Endothelial cell of umbilical vein (primary cell): Measurements from ENCODE around the gene NPPB. TPM values are rescaled to one million over a fixed set of nuclear protein-coding genes. Genes with fewer than 3 reads are reported as not detected.

Experiments
- BruUV-seq: library from RNA; stranded (reverse); fragments of 400-500 nt; replicated peaks from 2 replicates; lab custom pipeline; 2021; lab: Mats Ljungman, UMichigan
- CTCF ChIA-PET: fragments of 300-600, 350-600 bp; sonication (Branson Sonifier 250); formaldehyde crosslinking; loops from one replicate; lab custom pipeline; 2021; ENCODE audit warnings: antibody characterized with exemption, inconsistent platforms; lab: Charles Lee
- POLR2A ChIA-PET: fragments of 300-600, 350-600 bp; sonication (Branson Sonifier 250); formaldehyde crosslinking; loops from one replicate; lab custom pipeline; 2021; ENCODE audit warnings: antibody characterized with exemption, inconsistent platforms; lab: Charles Lee
- DNase-seq: peaks from one replicate; pipeline ENCODE4 v3.0.0-alpha.2; 2011; ENCODE audit warnings: low read depth, low spot score
- FAIRE-seq: peaks from 2 replicates; lab custom pipeline; 2011; peaks lifted over from hg19 to GRCh38; lab: Jason Lieb, UNC
- H2AFZ ChIP-seq: 2 replicates; pipeline ENCODE4 v1.6.0; 2012; ENCODE audit warnings: low read depth, low read length, control low read depth, inconsistent platforms
- H3K27ac ChIP-seq: 2 replicates; pipeline ENCODE4 v1.5.1; 2011; ENCODE audit warnings: low read depth, mild to moderate bottlenecking, control low read depth, low read length, moderate library complexity; ENCODE audit not compliant: insufficient read depth
- H3K27me3 ChIP-seq, 2 experiments: 2 replicates each; pipeline versions ENCODE4 v1.6.0 to v1.6.1; 2011; ENCODE audit warnings: low read length in 2 of 2, mixed read lengths in 1 of 2; ENCODE audit not compliant: control insufficient read depth in 2 of 2, insufficient read depth in 2 of 2
- H3K36me3 ChIP-seq, 2 experiments: 2 replicates in 1 of 2; 3 replicates in 1 of 2; pipeline ENCODE4 v1.5.1; 2011; ENCODE audit warnings: low read length in 2 of 2, mild to moderate bottlenecking in 1 of 2, moderate library complexity in 1 of 2; ENCODE audit not compliant: control insufficient read depth in 2 of 2, insufficient read depth in 2 of 2; ENCODE audit errors: extremely low read depth in 1 of 2
- H3K4me1 ChIP-seq: 3 replicates; pipeline ENCODE4 v1.5.1; 2011; ENCODE audit warnings: mild to moderate bottlenecking, low read length; ENCODE audit not compliant: control insufficient read depth, insufficient read depth; ENCODE audit errors: extremely low read depth
- H3K4me2 ChIP-seq: 2 replicates; pipeline ENCODE4 v1.6.1; 2011; ENCODE audit warnings: low read length, control low read depth, mixed read lengths; ENCODE audit not compliant: insufficient read depth
- H3K4me3 ChIP-seq, 3 experiments: fragments of 200-600 bp in 1 of 3; sonication (generic), shearing (Covaris generic) in 1 of 3; replicated peaks in 1 of 3; 2 replicates each; pipeline ENCODE4 v1.5.1; 2011 to 2016; ENCODE audit warnings: control low read depth in 3 of 3, low read length in 3 of 3, mild to moderate bottlenecking in 2 of 3, inconsistent platforms in 1 of 3, low read depth in 1 of 3, moderate library complexity in 1 of 3; ENCODE audit not compliant: insufficient read depth in 1 of 3
- H3K79me2 ChIP-seq: 2 replicates; pipeline ENCODE4 v1.6.0; 2012; ENCODE audit warnings: low read length, inconsistent platforms; ENCODE audit not compliant: control insufficient read depth, insufficient read depth
- H3K9ac ChIP-seq: replicated peaks from 2 replicates; pipeline ENCODE3; 2011; ENCODE audit warnings: low read length, control low read depth; ENCODE audit not compliant: insufficient read depth; ENCODE audit errors: extremely low read depth
- H3K9me1 ChIP-seq: replicated peaks from 3 replicates; pipeline ENCODE4 v1.6.0; 2011; ENCODE audit warnings: mild to moderate bottlenecking, low read length; ENCODE audit not compliant: control insufficient read depth, insufficient read depth; ENCODE audit errors: extremely low read depth
- H3K9me3 ChIP-seq: replicated peaks from 2 replicates; pipeline ENCODE4 v1.5.1; 2012; ENCODE audit warnings: low read length, inconsistent platforms; ENCODE audit not compliant: control insufficient read depth, insufficient read depth
- H4K20me1 ChIP-seq: replicated peaks from 2 replicates; pipeline ENCODE3; 2011; ENCODE audit warnings: mild to moderate bottlenecking, low read length; ENCODE audit not compliant: control insufficient read depth, insufficient read depth; ENCODE audit errors: extremely low read depth
- EZH2 ChIP-seq: IDR thresholded peaks from 2 replicates; pipeline ENCODE4 v1.6.1; 2012; ENCODE audit warnings: borderline replicate concordance, low read depth, mild to moderate bottlenecking, moderate library complexity, low read length, inconsistent platforms; ENCODE audit not compliant: severe bottlenecking
- FOS ChIP-seq: IDR thresholded peaks from 2 replicates; pipeline ENCODE4 v1.6.1; 2011; ENCODE audit warnings: mild to moderate bottlenecking, low read length, moderate library complexity, borderline replicate concordance; ENCODE audit not compliant: insufficient read depth
- GATA2 ChIP-seq: IDR thresholded peaks from 2 replicates; pipeline ENCODE4 v1.7.0; 2011; ENCODE audit warnings: low read depth, mild to moderate bottlenecking, moderate library complexity, mixed read lengths, low read length; ENCODE audit not compliant: insufficient read length, insufficient read depth
- JUN ChIP-seq: IDR thresholded peaks from 2 replicates; pipeline ENCODE4 v1.6.1; 2011; ENCODE audit warnings: borderline replicate concordance, low read depth; ENCODE audit not compliant: insufficient read length, insufficient read depth
- MYC ChIP-seq: IDR thresholded peaks from one replicate; pipeline ENCODE4 v1.6.1; 2011; ENCODE audit warnings: mild to moderate bottlenecking, low read depth, low read length
- POLR2A ChIP-seq: IDR thresholded peaks from 2 replicates; pipeline ENCODE4 v1.6.1; 2012; ENCODE audit warnings: low read depth, mild to moderate bottlenecking, control low read depth, low read length
- POLR2AphosphoS5 ChIP-seq: IDR thresholded peaks from 2 replicates; pipeline ENCODE4 v1.6.1; 2012; ENCODE audit warnings: low read depth, mild to moderate bottlenecking, control low read depth, low read length, moderate library complexity; ENCODE audit not compliant: insufficient read depth
- dilution Hi-C: fragments of 300-500 bp; cut with MboI; formaldehyde crosslinking; loops from one replicate; pipeline ENCODE4 v1.15.0; 2019; ENCODE audit warnings: low sequenced_read_pairs; ENCODE audit not compliant: extremely low pct_ligation_motif_present
- intact Hi-C: fragments of 100-400 bp; cut with micrococcal nuclease; formaldehyde crosslinking; loops from one replicate; pipeline ENCODE4 v1.10.0; 2022
- polyA plus RNA-seq, 4 experiments: library from polyadenylated mRNA; depleted of rRNA in 3 of 4; stranded (reverse) in 3 of 4; unstranded in 1 of 4; fragments of >200 nt; gene quantifications; 2 replicates each; pipeline versions ENCODE4 v1.2.1 to v1.2.3, GENCODE V29; 2011 to 2012; ENCODE audit warnings: missing spikeins in 1 of 4
- total RNA-seq: library from RNA; stranded (reverse); gene quantifications from 2 replicates; pipeline ENCODE4 v1.2.3, GENCODE V29; 2021
- TF ChIP-seq, protein P1 (sequence below), 2 donors: IDR thresholded peaks; 1 replicate in 1 of 2; 2 replicates in 1 of 2; pipeline ENCODE4 v1.5.1; 2011; ENCODE audit warnings: low read length in 2 of 2, mild to moderate bottlenecking in 2 of 2, moderate library complexity in 2 of 2, control low read depth in 1 of 2, inconsistent platforms in 1 of 2, low read depth in 1 of 2; ENCODE audit not compliant: insufficient read depth in 1 of 2; ENCODE audit errors: extremely low read depth in 1 of 2
- TF ChIP-seq, protein P2 (sequence below): IDR thresholded peaks from 2 replicates; pipeline ENCODE4 v1.6.1; 2011; ENCODE audit not compliant: insufficient read depth, insufficient read length

The NPPB gene
- total and polyA plus RNA-seq, 2 donors (not counting 3 experiments of a cell fraction or from before 2014, with no cell fraction given) = not detected

DNA sequence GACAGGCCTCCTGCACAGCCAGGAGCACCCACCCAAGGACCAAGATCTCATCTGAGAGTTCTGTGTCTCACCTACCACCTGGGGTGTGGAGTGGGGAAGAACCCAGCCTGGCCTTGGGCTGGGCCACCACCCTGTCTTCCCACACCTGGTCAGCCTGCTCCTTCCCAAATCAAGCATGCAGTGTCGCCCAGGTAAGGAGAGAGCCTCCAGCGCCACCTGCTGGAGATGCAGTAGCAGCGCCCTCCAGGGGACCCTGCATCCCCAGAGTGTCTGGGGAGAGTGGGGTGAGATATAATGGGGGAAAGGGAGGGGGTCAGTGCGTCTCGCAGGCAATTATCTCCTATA is 35.1 kb upstream of the NPPB start:
- intact Hi-C loops = loop anchor here (1.0 to 2.0 kb wide), 3 partner anchors 29 to 243 kb away; no protein-coding TSS in a partner anchor
- no TSS peak for BruUV-seq
- H3K4me1 ChIP-seq = no peaks in the 10 kb centered on the region
- dilution Hi-C loops = no loop called here
- no peak overlapping the region for H3K4me3 ChIP-seq
- FAIRE-seq (no peak), DNase-seq (peak; percentile 38)
- H2AFZ ChIP-seq = no peak overlapping the region
- ChIA-PET CTCF (interaction anchor here (1.6 to 3.9 kb wide), 2 partner anchors 16 to 55 kb away, joined by 3 to 42 read pairs; no protein-coding TSS in a partner anchor), POLR2A (no interaction called here)
- peaks cover 7 to 9% of the 10 kb centered on the region in 2 experiments for H3K27me3 ChIP-seq
- H3K4me2 ChIP-seq = no peak overlapping the region
- H3K9me1 ChIP-seq = no peaks in the 10 kb centered on the region
- no peak overlapping the region for H3K9ac ChIP-seq
- no peaks in the 10 kb centered on the region for H3K9me3 ChIP-seq
- no peak overlapping the region for H3K27ac ChIP-seq
- no peaks in the 10 kb centered on the region for H3K36me3 ChIP-seq
- no peaks in the 10 kb centered on the region for H4K20me1 ChIP-seq
- TF ChIP-seq POLR2A = no peak
- TF ChIP-seq, protein P1, sequence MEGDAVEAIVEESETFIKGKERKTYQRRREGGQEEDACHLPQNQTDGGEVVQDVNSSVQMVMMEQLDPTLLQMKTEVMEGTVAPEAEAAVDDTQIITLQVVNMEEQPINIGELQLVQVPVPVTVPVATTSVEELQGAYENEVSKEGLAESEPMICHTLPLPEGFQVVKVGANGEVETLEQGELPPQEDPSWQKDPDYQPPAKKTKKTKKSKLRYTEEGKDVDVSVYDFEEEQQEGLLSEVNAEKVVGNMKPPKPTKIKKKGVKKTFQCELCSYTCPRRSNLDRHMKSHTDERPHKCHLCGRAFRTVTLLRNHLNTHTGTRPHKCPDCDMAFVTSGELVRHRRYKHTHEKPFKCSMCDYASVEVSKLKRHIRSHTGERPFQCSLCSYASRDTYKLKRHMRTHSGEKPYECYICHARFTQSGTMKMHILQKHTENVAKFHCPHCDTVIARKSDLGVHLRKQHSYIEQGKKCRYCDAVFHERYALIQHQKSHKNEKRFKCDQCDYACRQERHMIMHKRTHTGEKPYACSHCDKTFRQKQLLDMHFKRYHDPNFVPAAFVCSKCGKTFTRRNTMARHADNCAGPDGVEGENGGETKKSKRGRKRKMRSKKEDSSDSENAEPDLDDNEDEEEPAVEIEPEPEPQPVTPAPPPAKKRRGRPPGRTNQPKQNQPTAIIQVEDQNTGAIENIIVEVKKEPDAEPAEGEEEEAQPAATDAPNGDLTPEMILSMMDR (IDR thresholded peaks at IDR 0.05; ENCODE audit: extremely low read depth in 1 of 2, insufficient read depth in 1 of 2, low read depth in 1 of 2, low read length in 2 of 2) = peak; percentile 88 to 95
- H3K79me2 ChIP-seq = no peaks in the 10 kb centered on the region

DNA sequence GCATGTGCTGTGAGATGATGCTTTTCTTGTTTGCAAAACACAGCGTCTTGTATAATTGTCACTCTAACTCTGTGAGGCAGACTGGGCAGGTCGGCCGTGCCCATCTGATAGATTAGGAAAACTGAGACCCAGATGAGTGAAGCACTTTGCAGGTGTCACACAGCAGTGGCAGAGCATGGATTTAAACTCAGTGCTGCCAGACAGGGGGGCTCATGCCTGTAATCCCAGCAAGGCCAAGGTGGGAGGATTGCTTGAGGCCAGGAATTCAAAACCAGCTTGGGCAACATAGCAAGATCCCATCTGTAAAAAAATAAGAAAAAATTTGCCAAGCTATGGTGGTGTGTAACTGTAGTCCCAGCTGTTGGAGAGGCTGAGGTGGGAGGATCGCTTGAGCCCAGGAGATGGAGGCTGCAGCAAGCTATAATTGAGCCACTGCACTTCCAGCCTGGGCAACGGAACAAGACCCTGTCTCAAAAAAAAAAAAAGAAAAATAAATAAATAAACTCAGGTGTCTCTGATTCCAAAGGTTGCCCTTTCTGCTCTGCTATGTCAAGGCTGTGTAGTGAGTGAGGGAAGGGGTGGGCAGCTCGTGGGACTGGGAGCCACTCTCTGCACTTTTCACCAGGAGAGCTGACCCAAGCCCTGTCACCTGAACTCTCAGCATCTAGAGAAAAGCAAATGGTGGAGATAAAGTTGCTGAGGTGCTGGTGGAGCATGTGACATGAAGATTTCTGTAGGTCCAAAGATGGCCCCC is 32.9 kb upstream of the NPPB start:
- intact Hi-C loops = no loop called here
- POLR2A ChIA-PET = interaction anchor here (0.9 kb wide), 1 partner anchor 16 kb away, joined by 4 read pairs; no protein-coding TSS in a partner anchor

More for the DNA sequence above, 32.9 kb upstream of the NPPB start:
- H3K36me3 ChIP-seq = no peaks in the 10 kb centered on the region
- H3K4me2 ChIP-seq = no peak overlapping the region
- H3K4me1 ChIP-seq = no peaks in the 10 kb centered on the region
- CTCF ChIA-PET = interaction anchor here (1.1 to 3.9 kb wide), 6 partner anchors 9 to 53 kb away, joined by 3 to 42 read pairs (median 4); no protein-coding TSS in a partner anchor
- DNase-seq (no peak), FAIRE-seq (no peak)
- H3K9ac ChIP-seq = no peak overlapping the region
- no peaks in the 10 kb centered on the region for H3K9me1 ChIP-seq
- no peaks in the 10 kb centered on the region for H3K79me2 ChIP-seq
- peaks cover 0 to 2% of the 10 kb centered on the region in 2 experiments for H3K27me3 ChIP-seq
- no peak overlapping the region for H3K27ac ChIP-seq
- BruUV-seq = no TSS peak
- TF ChIP-seq, protein P2, sequence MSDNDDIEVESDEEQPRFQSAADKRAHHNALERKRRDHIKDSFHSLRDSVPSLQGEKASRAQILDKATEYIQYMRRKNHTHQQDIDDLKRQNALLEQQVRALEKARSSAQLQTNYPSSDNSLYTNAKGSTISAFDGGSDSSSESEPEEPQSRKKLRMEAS = no peak
- no peak for TF ChIP-seq POLR2AphosphoS5
- no peak for TF ChIP-seq POLR2A
- TF ChIP-seq MYC = no peak
- no peak for TF ChIP-seq EZH2
- TF ChIP-seq GATA2 = no peak
- no peak for TF ChIP-seq FOS
- no peak for TF ChIP-seq JUN
- TF ChIP-seq, protein P1 (IDR thresholded peaks at IDR 0.05; ENCODE audit: extremely low read depth in 1 of 2, insufficient read depth in 1 of 2, low read depth in 1 of 2, low read length in 2 of 2) = no peak
- dilution Hi-C loops = no loop called here
- H3K4me3 ChIP-seq = no peak overlapping the region
- no peaks in the 10 kb centered on the region for H4K20me1 ChIP-seq
- no peak overlapping the region for H2AFZ ChIP-seq
- H3K9me3 ChIP-seq = no peaks in the 10 kb centered on the region
